Liver (tissue), 3 donors: ENCODE measurements around the gene UBR4.

ENCODE experiments used
- CTCF ChIP-seq: fragments of 150-350 bp; IDR thresholded peaks from 2 replicates; pipeline ENCODE4 v1.5.1; 2017; ENCODE audit warnings: improper control_type of control experiment, low read depth, low read length; ENCODE audit not compliant: missing input control
- EGR1 ChIP-seq, 2 donors: IDR thresholded peaks; 2 replicates each; pipeline ENCODE4 v1.6.1; 2016 to 2018; ENCODE audit warnings: antibody characterized with exemption in 2 of 2, low read depth in 2 of 2
- FOXA2 ChIP-seq: IDR thresholded peaks from 2 replicates; pipeline ENCODE4 v1.6.1; 2016; ENCODE audit warnings: antibody characterized with exemption
- GABPA ChIP-seq, 2 donors: IDR thresholded peaks in 1 of 2; conservative IDR thresholded peaks in 1 of 2; 2 replicates each; pipeline ENCODE4 v1.6.1; 2016; ENCODE audit warnings: antibody characterized with exemption in 2 of 2, mild to moderate bottlenecking in 1 of 2, moderate library complexity in 1 of 2
- MAX ChIP-seq: IDR thresholded peaks from 2 replicates; pipeline ENCODE4 v1.6.1; 2016; ENCODE audit warnings: antibody characterized with exemption
- TAF1 ChIP-seq: conservative IDR thresholded peaks from 2 replicates; pipeline ENCODE4 v1.6.1; 2016; ENCODE audit warnings: antibody characterized with exemption, mild to moderate bottlenecking
- ZBTB33 ChIP-seq: IDR thresholded peaks from 2 replicates; pipeline ENCODE4 v1.6.1; 2016; ENCODE audit warnings: antibody characterized with exemption
- donor health status: healthy.
- donor health status: healthy.

- TF ChIP-seq TAF1: no peak
- TF ChIP-seq FOXA2: no peak
- no peak for TF ChIP-seq CTCF
- TF ChIP-seq MAX: no peak
- no peak for TF ChIP-seq EGR1 (IDR thresholded peaks at IDR 0.05; ENCODE audit: low read depth in 2 of 2)
- TF ChIP-seq ZBTB33: no peak
- TF ChIP-seq GABPA (IDR thresholded peaks at IDR 0.05 in 1 of 2, conservative IDR thresholded peaks at IDR 0.05 in 1 of 2): no peak
Measured at GRCh38 chr1:19028110-19028509, 182.0 kb downstream of the UBR4 start.
